ENCODE results near the gene SLC25A4.

Gene SLC25A4

DNA sequence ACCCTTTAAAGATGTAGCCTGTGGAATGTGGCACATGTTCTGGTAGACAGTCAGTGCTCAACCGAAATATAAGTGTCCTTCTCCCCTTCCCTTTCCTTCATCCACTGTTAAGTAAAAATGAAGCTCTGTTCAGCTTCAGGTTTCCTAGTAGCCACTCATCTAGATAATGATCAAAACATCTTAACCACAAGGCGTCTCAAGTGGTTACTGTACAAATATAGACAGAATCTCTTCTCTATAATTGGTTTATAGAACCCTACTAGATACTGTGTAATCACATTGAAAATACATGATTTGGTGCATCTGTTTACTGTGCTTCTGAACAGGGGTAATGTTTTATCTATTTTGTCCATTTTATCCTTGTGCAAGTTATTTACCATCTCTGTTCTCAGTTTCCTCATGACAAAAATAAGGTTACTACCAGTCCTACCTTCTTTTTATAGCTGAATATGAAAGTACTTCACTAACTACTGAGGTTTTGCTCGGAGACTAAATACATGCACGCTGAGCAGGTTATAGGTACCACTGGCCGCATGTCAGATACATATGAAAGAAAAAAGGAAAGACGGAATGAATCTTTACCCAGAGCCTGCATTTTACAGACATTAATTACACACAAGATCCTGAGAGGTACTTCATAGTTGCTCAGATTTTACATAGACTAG lies 20.3 kb upstream of the SLC25A4 start:
- peak; percentile 74 for ATAC-seq
- TF ChIP-seq ISL1 (CRISPR knock-in tag; IDR thresholded peaks at IDR 0.05): peak; percentile 46
- TF ChIP-seq ZC3H10 (CRISPR knock-in tag; IDR thresholded peaks at IDR 0.05): no peak

DNA sequence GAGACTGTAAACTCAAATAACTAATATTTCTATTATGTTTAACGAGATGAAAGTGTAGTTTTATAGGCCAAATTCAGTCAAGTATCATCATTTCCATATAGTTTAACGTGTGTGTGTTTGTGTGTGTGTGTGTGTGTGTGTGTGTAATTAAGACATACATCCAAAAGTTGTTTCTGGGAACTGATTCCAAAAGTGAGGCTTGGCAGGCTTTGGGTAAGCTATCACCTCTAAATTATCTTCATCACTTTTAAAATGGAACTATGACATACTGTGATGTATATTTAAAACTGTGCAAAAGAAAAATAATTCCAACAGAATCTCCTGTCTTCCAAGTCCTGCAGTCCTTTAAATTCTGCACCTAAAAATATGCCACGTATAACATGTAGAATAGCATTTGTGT lies 19.1 kb upstream of the SLC25A4 start:
- TF ChIP-seq, protein P1, sequence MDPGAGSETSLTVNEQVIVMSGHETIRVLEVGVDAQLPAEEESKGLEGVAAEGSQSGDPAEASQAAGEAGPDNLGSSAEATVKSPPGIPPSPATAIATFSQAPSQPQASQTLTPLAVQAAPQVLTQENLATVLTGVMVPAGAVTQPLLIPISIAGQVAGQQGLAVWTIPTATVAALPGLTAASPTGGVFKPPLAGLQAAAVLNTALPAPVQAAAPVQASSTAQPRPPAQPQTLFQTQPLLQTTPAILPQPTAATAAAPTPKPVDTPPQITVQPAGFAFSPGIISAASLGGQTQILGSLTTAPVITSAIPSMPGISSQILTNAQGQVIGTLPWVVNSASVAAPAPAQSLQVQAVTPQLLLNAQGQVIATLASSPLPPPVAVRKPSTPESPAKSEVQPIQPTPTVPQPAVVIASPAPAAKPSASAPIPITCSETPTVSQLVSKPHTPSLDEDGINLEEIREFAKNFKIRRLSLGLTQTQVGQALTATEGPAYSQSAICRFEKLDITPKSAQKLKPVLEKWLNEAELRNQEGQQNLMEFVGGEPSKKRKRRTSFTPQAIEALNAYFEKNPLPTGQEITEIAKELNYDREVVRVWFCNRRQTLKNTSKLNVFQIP (CRISPR knock-in tag; IDR thresholded peaks at IDR 0.05; ENCODE audit: borderline replicate concordance, low read depth): no peak
- TF ChIP-seq BACH2 (CRISPR knock-in tag; IDR thresholded peaks at IDR 0.05; ENCODE audit: borderline replicate concordance) (no peak), RARB (CRISPR knock-in tag; IDR thresholded peaks at IDR 0.05) (no peak), ZFP3 (CRISPR knock-in tag; IDR thresholded peaks at IDR 0.05) (no peak), SNAI2 (CRISPR knock-in tag; IDR thresholded peaks at IDR 0.05) (no peak), CSDC2 (CRISPR knock-in tag; IDR thresholded peaks at IDR 0.05) (no peak), PPARA (CRISPR knock-in tag; IDR thresholded peaks at IDR 0.05; ENCODE audit: borderline replicate concordance) (no peak), ZNF565 (CRISPR knock-in tag; conservative IDR thresholded peaks at IDR 0.05; ENCODE audit: low read depth) (no peak), OSR1 (CRISPR knock-in tag; IDR thresholded peaks at IDR 0.05) (no peak), ISL1 (CRISPR knock-in tag; IDR thresholded peaks at IDR 0.05) (no peak)
- TF ChIP-seq, protein P2, sequence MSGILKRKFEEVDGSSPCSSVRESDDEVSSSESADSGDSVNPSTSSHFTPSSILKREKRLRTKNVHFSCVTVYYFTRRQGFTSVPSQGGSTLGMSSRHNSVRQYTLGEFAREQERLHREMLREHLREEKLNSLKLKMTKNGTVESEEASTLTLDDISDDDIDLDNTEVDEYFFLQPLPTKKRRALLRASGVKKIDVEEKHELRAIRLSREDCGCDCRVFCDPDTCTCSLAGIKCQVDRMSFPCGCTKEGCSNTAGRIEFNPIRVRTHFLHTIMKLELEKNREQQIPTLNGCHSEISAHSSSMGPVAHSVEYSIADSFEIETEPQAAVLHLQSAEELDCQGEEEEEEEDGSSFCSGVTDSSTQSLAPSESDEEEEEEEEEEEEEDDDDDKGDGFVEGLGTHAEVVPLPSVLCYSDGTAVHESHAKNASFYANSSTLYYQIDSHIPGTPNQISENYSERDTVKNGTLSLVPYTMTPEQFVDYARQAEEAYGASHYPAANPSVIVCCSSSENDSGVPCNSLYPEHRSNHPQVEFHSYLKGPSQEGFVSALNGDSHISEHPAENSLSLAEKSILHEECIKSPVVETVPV (CRISPR knock-in tag; IDR thresholded peaks at IDR 0.05): no peak
- TF ChIP-seq, protein P3, sequence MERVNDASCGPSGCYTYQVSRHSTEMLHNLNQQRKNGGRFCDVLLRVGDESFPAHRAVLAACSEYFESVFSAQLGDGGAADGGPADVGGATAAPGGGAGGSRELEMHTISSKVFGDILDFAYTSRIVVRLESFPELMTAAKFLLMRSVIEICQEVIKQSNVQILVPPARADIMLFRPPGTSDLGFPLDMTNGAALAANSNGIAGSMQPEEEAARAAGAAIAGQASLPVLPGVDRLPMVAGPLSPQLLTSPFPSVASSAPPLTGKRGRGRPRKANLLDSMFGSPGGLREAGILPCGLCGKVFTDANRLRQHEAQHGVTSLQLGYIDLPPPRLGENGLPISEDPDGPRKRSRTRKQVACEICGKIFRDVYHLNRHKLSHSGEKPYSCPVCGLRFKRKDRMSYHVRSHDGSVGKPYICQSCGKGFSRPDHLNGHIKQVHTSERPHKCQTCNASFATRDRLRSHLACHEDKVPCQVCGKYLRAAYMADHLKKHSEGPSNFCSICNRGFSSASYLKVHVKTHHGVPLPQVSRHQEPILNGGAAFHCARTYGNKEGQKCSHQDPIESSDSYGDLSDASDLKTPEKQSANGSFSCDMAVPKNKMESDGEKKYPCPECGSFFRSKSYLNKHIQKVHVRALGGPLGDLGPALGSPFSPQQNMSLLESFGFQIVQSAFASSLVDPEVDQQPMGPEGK (CRISPR knock-in tag; IDR thresholded peaks at IDR 0.05; ENCODE audit: borderline replicate concordance): no peak
- ATAC-seq: no peak

DNA sequence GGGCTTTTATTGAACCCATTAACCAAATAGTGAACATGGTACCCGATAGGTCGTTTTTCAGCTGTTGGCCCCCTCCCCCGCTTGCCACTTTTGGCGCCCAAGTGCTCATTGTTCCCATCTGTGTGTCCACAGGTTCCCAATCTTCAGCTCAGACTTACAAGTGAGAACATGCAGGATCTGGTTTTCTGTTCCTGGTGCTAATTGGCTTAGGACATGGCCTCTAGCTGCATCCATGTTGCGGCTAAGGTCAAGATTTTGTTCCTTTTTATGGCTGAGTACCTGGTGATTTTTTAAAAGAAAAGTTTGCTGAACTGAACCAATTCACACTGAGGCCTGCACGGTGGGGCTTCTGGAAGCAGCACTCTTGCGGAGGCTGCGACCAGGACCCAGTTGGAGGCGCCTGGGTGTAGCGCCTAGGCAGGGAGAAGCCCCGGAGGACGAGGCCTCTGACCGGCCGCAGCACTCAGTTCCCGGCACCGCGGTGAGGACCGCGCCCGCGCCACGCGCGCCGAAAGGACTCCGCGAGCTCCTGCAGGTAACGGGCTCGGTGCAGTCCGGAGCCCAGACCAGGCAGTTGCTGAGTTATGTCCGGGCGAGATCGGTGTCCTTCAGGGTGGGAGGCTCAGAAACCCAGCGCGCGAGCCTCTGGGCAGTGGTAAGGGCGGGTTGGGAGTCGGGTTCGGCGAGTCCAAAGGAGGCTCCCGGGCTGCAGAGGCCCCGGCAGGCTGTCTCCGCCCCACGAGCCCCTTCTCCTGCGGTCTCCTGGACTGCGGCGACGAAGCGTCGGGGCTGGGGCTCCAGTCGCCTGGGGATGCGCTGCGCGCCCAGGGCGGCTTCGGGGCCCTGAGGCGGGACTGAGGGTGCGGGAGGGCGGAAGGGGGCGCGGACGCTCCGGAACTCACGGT lies 15.8 kb upstream of the SLC25A4 start:
- TF ChIP-seq, protein P4, sequence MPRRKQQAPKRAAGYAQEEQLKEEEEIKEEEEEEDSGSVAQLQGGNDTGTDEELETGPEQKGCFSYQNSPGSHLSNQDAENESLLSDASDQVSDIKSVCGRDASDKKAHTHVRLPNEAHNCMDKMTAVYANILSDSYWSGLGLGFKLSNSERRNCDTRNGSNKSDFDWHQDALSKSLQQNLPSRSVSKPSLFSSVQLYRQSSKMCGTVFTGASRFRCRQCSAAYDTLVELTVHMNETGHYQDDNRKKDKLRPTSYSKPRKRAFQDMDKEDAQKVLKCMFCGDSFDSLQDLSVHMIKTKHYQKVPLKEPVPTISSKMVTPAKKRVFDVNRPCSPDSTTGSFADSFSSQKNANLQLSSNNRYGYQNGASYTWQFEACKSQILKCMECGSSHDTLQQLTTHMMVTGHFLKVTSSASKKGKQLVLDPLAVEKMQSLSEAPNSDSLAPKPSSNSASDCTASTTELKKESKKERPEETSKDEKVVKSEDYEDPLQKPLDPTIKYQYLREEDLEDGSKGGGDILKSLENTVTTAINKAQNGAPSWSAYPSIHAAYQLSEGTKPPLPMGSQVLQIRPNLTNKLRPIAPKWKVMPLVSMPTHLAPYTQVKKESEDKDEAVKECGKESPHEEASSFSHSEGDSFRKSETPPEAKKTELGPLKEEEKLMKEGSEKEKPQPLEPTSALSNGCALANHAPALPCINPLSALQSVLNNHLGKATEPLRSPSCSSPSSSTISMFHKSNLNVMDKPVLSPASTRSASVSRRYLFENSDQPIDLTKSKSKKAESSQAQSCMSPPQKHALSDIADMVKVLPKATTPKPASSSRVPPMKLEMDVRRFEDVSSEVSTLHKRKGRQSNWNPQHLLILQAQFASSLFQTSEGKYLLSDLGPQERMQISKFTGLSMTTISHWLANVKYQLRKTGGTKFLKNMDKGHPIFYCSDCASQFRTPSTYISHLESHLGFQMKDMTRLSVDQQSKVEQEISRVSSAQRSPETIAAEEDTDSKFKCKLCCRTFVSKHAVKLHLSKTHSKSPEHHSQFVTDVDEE (CRISPR knock-in tag; IDR thresholded peaks at IDR 0.05): no peak
- ATAC-seq: peak; percentile 74

DNA sequence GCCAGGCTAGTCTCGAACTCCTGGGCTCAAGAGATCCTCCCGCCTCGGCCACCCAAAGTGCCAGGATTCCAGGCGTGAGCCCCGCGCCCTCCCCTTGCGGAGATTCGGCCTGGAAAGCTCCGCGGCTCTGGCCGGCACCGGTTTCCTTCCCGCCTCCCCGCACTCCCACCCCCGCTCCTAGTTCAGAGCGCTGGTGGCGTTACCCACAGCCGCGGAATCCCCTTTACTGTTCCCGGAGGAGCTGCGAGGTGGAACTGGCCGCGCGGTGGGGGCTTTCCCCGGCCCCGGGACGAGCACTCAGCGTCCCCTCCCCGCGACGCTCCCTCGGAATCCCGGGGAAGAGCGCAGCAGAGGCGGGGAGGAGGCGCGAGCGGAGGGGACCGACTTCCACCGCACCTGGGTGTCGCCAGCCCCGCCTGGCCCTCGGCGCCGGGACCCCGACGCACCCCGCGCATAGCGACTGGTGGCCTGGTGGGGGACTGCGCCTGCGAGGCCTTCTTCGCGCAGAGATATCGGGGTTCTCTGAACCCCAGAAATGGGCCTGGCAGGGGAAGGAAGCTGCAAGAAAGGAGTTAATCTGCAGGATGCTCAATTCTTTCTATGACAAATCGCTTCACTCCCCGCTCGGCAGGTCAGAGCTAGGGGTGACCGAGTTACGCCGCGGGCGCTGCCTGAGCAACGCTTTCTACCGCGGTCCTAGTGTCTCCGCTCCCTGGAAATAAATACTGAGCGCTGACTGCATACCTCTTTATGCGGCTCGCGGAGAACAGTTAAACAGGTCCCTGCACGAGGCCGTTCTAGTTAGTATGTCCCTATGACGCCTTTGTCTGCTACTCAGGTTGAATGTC lies 14.6 kb upstream of the SLC25A4 start:
- ATAC-seq: peak; percentile 62
- no peak for TF ChIP-seq ZFP30 (CRISPR knock-in tag; IDR thresholded peaks at IDR 0.05)
- no peak for TF ChIP-seq BACH2 (CRISPR knock-in tag; IDR thresholded peaks at IDR 0.05; ENCODE audit: borderline replicate concordance)
- no peak for TF ChIP-seq TCF4 (CRISPR knock-in tag; IDR thresholded peaks at IDR 0.05; ENCODE audit: borderline replicate concordance)
- TF ChIP-seq, protein P1 (CRISPR knock-in tag; IDR thresholded peaks at IDR 0.05; ENCODE audit: borderline replicate concordance, low read depth): no peak
- TF ChIP-seq ESRRG (CRISPR knock-in tag; IDR thresholded peaks at IDR 0.05): no peak
- no peak for TF ChIP-seq CSDC2 (CRISPR knock-in tag; IDR thresholded peaks at IDR 0.05)
- TF ChIP-seq, protein P4 (CRISPR knock-in tag; IDR thresholded peaks at IDR 0.05): no peak
- TF ChIP-seq ZNF8 (CRISPR knock-in tag; IDR thresholded peaks at IDR 0.05): no peak
- TF ChIP-seq ZNF70 (CRISPR knock-in tag; IDR thresholded peaks at IDR 0.05): no peak
- TF ChIP-seq SNAI2 (CRISPR knock-in tag; IDR thresholded peaks at IDR 0.05): no peak
- no peak for TF ChIP-seq ZFP3 (CRISPR knock-in tag; IDR thresholded peaks at IDR 0.05)
- no peak for TF ChIP-seq ISL1 (CRISPR knock-in tag; IDR thresholded peaks at IDR 0.05)

All from SK-N-SH treated with all-trans-retinoic acid at 6 μM for 48 hours (cell line).